ENCODE data around the gene FOXD4L6. TPM values are rescaled to one million over a fixed set of nuclear protein-coding genes. Genes with fewer than 3 reads are reported as not detected.
"Not testable (repeated sequence)": the region's sequence is repeated elsewhere in the genome, so short reads cannot be mapped to it uniquely, and the experiment has no call there.

The FOXD4L6 gene
- total RNA-seq (not detected), polyA plus RNA-seq (not detected)

GRCh38 chr9:41128581-41128980 lies at the start of gene FOXD4L6:
TSS of gene FOXD4L6 (minus strand) at chr9:41128681. CDS start at chr9:41128383, 298 bp downstream.
- CTCF ChIA-PET (ENCODE audit: partially characterized antibody); H3K9me3 ChIP-seq (ENCODE audit: control insufficient read depth in 1 of 2, low read length in 2 of 2); H3K36me3 Mint-ChIP-seq; H3K27ac Mint-ChIP-seq; POLR2A ChIA-PET (ENCODE audit: partially characterized antibody); H3K4me1 Mint-ChIP-seq; H3K27me3 ChIP-seq (ENCODE audit: insufficient read depth, low read length); H3K4me3 ChIP-seq (ENCODE audit: low read length in 2 of 2); H3K4me1 ChIP-seq (ENCODE audit: insufficient read depth, low read length); H3K27ac ChIP-seq (ENCODE audit: low read depth, low read length); H3K27me3 Mint-ChIP-seq; H3K36me3 ChIP-seq (ENCODE audit: insufficient read depth, low read length); H3K4me3 Mint-ChIP-seq; intact Hi-C loops (cut with micrococcal nuclease); DNase-seq; H3K9me3 Mint-ChIP-seq: not testable (repeated sequence)

DNA sequence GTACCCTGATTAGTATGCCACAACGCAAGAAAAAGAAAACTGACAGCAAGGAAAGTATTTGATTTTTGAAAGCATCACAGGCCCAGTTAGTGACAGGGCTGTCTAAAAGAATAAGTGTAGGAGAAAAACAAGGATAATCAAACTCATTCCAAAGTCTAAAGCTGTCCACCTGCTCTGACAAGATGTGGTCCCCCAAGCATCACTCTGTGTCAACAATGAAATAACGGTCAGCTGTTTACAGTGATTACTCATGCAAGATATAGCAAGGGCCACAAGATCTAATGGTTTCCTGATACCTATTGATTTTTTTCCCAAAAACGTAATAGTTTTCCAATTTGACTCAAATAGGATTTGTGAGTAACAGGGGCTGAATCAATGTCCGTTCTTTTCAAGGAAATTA lies 46.5 kb upstream of the FOXD4L6 start:
- H3K27ac ChIP-seq (ENCODE audit: low read depth, low read length); H3K36me3 ChIP-seq (ENCODE audit: insufficient read depth, low read length); DNase-seq; POLR2A ChIA-PET (ENCODE audit: partially characterized antibody); H3K4me1 Mint-ChIP-seq; CTCF ChIA-PET (ENCODE audit: partially characterized antibody); H3K27ac Mint-ChIP-seq; H3K4me3 Mint-ChIP-seq; H3K4me1 ChIP-seq (ENCODE audit: insufficient read depth, low read length); H3K9me3 Mint-ChIP-seq; H3K27me3 Mint-ChIP-seq; H3K36me3 Mint-ChIP-seq; H3K27me3 ChIP-seq (ENCODE audit: insufficient read depth, low read length); intact Hi-C loops (cut with micrococcal nuclease); H3K9me3 ChIP-seq (ENCODE audit: control insufficient read depth in 1 of 2, low read length in 2 of 2); H3K4me3 ChIP-seq (ENCODE audit: low read length in 2 of 2): not testable (repeated sequence)

- H3K27me3 ChIP-seq (ENCODE audit: insufficient read depth, low read length); H3K27ac Mint-ChIP-seq; H3K4me3 ChIP-seq (ENCODE audit: low read length in 2 of 2); H3K4me3 Mint-ChIP-seq; intact Hi-C loops (cut with micrococcal nuclease); H3K4me1 Mint-ChIP-seq; H3K4me1 ChIP-seq (ENCODE audit: insufficient read depth, low read length); H3K36me3 ChIP-seq (ENCODE audit: insufficient read depth, low read length); CTCF ChIA-PET (ENCODE audit: partially characterized antibody); H3K36me3 Mint-ChIP-seq; H3K9me3 Mint-ChIP-seq; H3K27me3 Mint-ChIP-seq; H3K9me3 ChIP-seq (ENCODE audit: control insufficient read depth in 1 of 2, low read length in 2 of 2); POLR2A ChIA-PET (ENCODE audit: partially characterized antibody); H3K27ac ChIP-seq (ENCODE audit: low read depth, low read length): not testable (repeated sequence)
- DNase-seq: peak in 1 of 5 donors; percentile 7
Measured at GRCh38 chr9:41150116-41150515, 21.6 kb upstream of the FOXD4L6 start.

DNA sequence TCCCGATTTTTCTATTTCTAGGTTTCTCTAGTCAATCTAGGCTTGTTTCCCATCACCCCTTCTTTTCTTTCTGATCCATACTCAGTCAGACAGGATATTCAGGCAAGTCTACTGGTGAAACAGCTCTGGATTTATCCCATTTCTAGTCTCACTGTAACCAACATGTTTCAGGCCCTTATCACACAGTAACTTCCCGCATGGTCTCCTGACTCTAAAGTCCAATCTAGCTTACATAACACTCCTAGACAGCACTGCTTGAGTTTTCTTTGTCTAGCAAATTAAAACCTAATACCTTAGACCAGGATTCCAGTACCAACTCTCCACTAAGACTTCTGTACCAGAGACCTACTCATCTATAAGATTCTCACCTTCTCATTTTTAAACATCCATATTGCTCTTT lies 13.4 kb upstream of the FOXD4L6 start:
- H3K9me3 Mint-ChIP-seq; intact Hi-C loops (cut with micrococcal nuclease); H3K27me3 Mint-ChIP-seq; H3K36me3 ChIP-seq (ENCODE audit: insufficient read depth, low read length); H3K27ac ChIP-seq (ENCODE audit: low read depth, low read length); H3K4me3 Mint-ChIP-seq; H3K9me3 ChIP-seq (ENCODE audit: control insufficient read depth in 1 of 2, low read length in 2 of 2); H3K4me1 ChIP-seq (ENCODE audit: insufficient read depth, low read length); H3K4me3 ChIP-seq (ENCODE audit: low read length in 2 of 2); H3K4me1 Mint-ChIP-seq; POLR2A ChIA-PET (ENCODE audit: partially characterized antibody); DNase-seq; H3K27me3 ChIP-seq (ENCODE audit: insufficient read depth, low read length); CTCF ChIA-PET (ENCODE audit: partially characterized antibody); H3K27ac Mint-ChIP-seq; H3K36me3 Mint-ChIP-seq: not testable (repeated sequence)

GRCh38 chr9:41126746-41127446 lies 1.6 kb downstream of the FOXD4L6 start:
- POLR2A ChIA-PET (ENCODE audit: partially characterized antibody); H3K4me3 ChIP-seq (ENCODE audit: low read length in 2 of 2); H3K27ac ChIP-seq (ENCODE audit: low read depth, low read length); H3K9me3 ChIP-seq (ENCODE audit: control insufficient read depth in 1 of 2, low read length in 2 of 2); H3K36me3 ChIP-seq (ENCODE audit: insufficient read depth, low read length); CTCF ChIA-PET (ENCODE audit: partially characterized antibody); intact Hi-C loops (cut with micrococcal nuclease); H3K4me3 Mint-ChIP-seq; H3K27me3 ChIP-seq (ENCODE audit: insufficient read depth, low read length); H3K9me3 Mint-ChIP-seq; H3K27me3 Mint-ChIP-seq; H3K36me3 Mint-ChIP-seq; H3K4me1 ChIP-seq (ENCODE audit: insufficient read depth, low read length); H3K4me1 Mint-ChIP-seq; H3K27ac Mint-ChIP-seq: not testable (repeated sequence)
- peak in 1 of 5 donors; percentile 7 for DNase-seq

DNA sequence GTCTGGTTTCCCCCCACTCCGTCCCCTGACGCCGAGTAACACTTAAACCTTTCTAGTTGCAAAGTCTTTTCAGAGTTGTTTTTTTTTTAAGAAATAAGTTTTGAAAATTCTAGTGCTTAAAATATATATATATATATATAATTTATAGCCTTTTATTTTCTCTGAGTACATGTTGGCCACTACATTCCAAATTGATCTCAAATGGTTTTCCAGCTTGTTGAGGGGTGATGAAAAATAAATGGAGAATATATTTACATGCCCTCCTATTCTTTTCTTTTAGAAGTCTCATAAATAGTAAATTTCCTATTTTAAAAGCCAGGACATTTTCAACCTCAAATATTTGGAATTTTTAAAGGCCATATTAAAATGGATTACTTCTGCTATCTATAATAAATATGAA lies 2.5 kb downstream of the FOXD4L6 start:
- not testable (repeated sequence) for H3K4me1 Mint-ChIP-seq; H3K27me3 Mint-ChIP-seq; H3K9me3 ChIP-seq (ENCODE audit: control insufficient read depth in 1 of 2, low read length in 2 of 2)

DNA sequence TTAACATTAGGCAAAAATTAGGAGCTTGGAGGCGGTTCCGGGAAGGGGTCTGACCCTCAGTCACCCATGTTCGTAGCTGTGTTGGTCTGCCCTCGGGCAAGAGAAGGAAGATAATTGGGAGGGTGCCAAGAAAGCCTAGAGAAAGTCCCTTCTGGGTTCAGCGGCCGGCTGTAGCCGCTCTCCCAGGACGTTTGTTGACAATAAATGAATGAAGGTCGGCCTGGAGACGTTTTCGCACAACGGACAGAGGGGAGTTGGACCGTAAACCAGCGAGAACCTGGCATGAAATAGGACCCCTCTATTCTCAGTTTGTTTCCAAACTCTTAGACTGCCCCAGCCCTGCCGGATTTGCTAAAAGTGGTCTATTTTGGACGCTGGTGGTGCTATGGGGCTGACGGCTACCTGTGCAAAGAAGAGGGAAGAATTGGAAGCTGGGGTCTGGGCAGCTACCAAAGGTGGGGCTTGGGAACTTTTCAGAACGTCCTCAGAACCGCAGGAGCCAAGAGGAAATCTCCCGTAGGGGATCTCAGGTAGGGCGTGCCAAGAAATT lies 3.3 kb downstream of the FOXD4L6 start:
- intact Hi-C loops (cut with micrococcal nuclease); DNase-seq; CTCF ChIA-PET (ENCODE audit: partially characterized antibody); H3K27ac ChIP-seq (ENCODE audit: low read depth, low read length); H3K9me3 Mint-ChIP-seq; POLR2A ChIA-PET (ENCODE audit: partially characterized antibody); H3K36me3 ChIP-seq (ENCODE audit: insufficient read depth, low read length); H3K9me3 ChIP-seq (ENCODE audit: control insufficient read depth in 1 of 2, low read length in 2 of 2); H3K27me3 Mint-ChIP-seq; H3K4me3 ChIP-seq (ENCODE audit: low read length in 2 of 2); H3K4me1 ChIP-seq (ENCODE audit: insufficient read depth, low read length); H3K4me1 Mint-ChIP-seq; H3K4me3 Mint-ChIP-seq; H3K27me3 ChIP-seq (ENCODE audit: insufficient read depth, low read length); H3K36me3 Mint-ChIP-seq; H3K27ac Mint-ChIP-seq: not testable (repeated sequence)

More for the DNA sequence above, 2.5 kb downstream of the FOXD4L6 start:
- DNase-seq; H3K9me3 Mint-ChIP-seq; H3K4me3 Mint-ChIP-seq; H3K36me3 Mint-ChIP-seq; H3K27ac ChIP-seq (ENCODE audit: low read depth, low read length); H3K4me3 ChIP-seq (ENCODE audit: low read length in 2 of 2); POLR2A ChIA-PET (ENCODE audit: partially characterized antibody); H3K36me3 ChIP-seq (ENCODE audit: insufficient read depth, low read length); CTCF ChIA-PET (ENCODE audit: partially characterized antibody); intact Hi-C loops (cut with micrococcal nuclease); H3K27ac Mint-ChIP-seq; H3K27me3 ChIP-seq (ENCODE audit: insufficient read depth, low read length); H3K4me1 ChIP-seq (ENCODE audit: insufficient read depth, low read length): not testable (repeated sequence)
